ENCODE data around the gene INPP4B. TPM values are rescaled to one million over a fixed set of nuclear protein-coding genes. Genes with fewer than 3 reads are reported as not detected.

INPP4B gene
- total RNA-seq, 1 donor from 2014 or later = 12.1 TPM

GRCh38 chr4:142353149-142353738, 492.9 kb downstream of the INPP4B start:
- ATAC-seq = no peak
- DNase-seq (ENCODE audit: missing footprints) = no peak
- intact Hi-C loops (cut with DNase I) = loop anchor here (5.0 kb wide), 3 partner anchors 231 to 494 kb away; partner anchors contain the start of gene INPP4B

DNA sequence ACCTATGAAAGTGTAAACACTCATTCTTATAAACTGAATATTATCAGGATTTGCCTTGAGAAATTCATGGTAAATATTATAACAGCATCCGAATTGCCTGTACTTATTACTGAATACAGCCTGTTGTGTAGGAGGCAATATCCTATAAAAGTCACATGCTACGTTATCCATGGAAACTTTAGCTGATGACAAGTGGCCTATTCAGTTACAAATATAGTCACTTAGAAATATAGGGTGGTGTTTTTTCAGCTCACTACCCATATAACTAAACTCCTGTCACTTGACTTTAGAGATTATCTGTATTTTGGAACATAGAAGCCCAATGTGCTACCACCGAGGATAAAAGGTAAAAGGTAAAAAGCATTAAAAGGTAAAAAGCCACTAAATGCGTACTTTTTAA, 493.4 kb downstream of the INPP4B start:
- ATAC-seq (no peak), DNase-seq (ENCODE audit: missing footprints) (no peak)
- intact Hi-C loops (cut with DNase I) = loop anchor here (5.0 kb wide), 3 partner anchors 230 to 495 kb away; partner anchors contain the start of gene INPP4B

DNA sequence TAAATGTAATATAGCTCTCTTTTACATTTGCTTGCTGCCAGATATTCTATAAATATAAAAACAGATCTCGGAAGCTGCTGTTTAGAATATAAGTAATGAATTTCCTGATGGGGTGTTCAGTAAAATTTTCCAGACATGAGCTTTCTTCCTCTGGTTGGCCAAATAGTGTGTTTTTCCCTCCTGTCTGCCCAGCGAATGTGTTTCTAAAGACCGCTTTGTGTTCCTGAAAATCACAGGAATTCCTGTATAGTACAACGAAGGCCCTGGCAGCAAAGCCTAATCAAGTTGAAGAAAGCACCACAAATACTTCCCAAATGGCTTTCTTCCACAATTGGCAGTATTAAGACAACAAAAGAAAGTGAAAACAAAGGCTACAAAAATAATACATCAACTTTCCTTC, 494.1 kb downstream of the INPP4B start:
- intact Hi-C loops (cut with DNase I) = loop anchor here (5.0 kb wide), 3 partner anchors 230 to 495 kb away; partner anchors contain the start of gene INPP4B
- ATAC-seq = no peak
- no peak for DNase-seq (ENCODE audit: missing footprints)

DNA sequence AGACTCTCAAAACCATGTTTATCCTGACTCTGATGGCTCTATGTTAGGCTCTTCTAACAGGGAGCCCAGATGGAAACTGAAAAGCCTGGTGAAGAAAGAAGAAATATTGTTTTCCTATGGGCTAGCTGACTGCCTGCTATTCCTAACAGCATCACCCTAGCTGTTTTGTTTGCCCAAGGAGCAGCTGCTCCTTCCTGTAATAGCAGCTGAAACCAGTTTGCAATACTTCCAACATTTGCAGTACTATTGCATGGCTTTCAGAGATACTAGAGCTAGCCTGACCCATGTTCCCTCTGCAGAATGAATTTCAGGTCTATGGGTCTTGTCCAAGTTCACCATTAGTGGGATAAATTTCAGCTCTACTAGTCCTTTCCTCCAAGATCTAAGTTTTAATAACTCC, 495.2 kb downstream of the INPP4B start:
- DNase-seq (ENCODE audit: missing footprints) (no peak), ATAC-seq (peak; percentile 27)
- intact Hi-C loops (cut with DNase I) = loop anchor here (5.0 kb wide), 3 partner anchors 229 to 496 kb away; partner anchors contain the start of gene INPP4B

DNA sequence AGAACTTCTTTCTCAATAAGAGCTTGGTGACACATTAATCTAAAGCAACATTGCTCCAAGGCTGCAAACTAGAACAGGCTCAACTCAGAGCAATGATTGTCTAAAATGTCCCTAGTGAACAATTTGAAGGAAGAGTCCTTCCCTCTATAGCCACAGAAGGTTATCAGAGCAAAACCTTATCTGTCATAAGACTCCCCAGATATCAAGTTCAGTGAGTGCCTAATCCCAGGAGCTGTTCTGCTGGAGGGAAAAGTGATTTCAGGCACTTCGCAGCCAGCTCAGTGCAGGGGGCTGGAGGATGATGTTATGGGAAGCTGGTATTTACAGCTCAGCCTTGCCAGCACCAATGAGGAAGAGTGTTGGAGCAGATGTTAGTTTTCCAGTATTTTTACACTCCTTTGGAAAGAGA, 497.5 kb downstream of the INPP4B start:
- intact Hi-C loops (cut with DNase I) = no loop called here
- DNase-seq (ENCODE audit: missing footprints) = no peak
- ATAC-seq = peak; percentile 51

GRCh38 chr4:142347241-142347640, 498.9 kb downstream of the INPP4B start:
- ATAC-seq (peak; percentile 58), DNase-seq (ENCODE audit: missing footprints) (no peak)
- intact Hi-C loops (cut with DNase I) = no loop called here

DNA sequence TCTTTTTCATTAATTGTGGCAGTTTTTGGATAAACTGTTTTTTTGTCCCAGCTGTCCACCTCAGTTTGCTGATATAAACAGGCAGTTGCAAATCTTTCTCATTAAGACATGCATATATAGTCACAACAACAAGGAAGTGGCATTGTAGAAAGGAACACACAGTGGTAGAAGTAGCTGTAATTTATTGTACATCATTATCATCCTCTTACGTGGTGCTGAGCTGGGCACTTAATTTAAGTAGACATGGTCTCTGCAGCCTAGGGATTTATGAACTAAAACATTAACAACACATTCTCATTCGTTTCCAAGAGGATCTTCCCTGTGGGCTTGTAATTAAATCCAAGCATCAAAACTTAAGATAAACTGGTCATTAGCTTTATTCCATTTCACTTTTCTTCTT, 500.2 kb downstream of the INPP4B start:
- ATAC-seq (no peak), DNase-seq (ENCODE audit: missing footprints) (no peak)
- intact Hi-C loops (cut with DNase I) = no loop called here

GRCh38 chr4:142341268-142341667, 504.8 kb downstream of the INPP4B start:
- intact Hi-C loops (cut with DNase I) = no loop called here
- DNase-seq (ENCODE audit: missing footprints) = no peak

GRCh38 chr4:142339053-142339452, 507.0 kb downstream of the INPP4B start:
- no peak for ATAC-seq
- no peak for DNase-seq (ENCODE audit: missing footprints)

More at GRCh38 chr4:142341268-142341667, 504.8 kb downstream of the INPP4B start:
- ATAC-seq = no peak

GRCh38 chr4:142336251-142336934, 509.7 kb downstream of the INPP4B start:
- ATAC-seq (no peak), DNase-seq (ENCODE audit: missing footprints) (no peak)

More at GRCh38 chr4:142339053-142339452, 507.0 kb downstream of the INPP4B start:
- intact Hi-C loops (cut with DNase I) = no loop called here

DNA sequence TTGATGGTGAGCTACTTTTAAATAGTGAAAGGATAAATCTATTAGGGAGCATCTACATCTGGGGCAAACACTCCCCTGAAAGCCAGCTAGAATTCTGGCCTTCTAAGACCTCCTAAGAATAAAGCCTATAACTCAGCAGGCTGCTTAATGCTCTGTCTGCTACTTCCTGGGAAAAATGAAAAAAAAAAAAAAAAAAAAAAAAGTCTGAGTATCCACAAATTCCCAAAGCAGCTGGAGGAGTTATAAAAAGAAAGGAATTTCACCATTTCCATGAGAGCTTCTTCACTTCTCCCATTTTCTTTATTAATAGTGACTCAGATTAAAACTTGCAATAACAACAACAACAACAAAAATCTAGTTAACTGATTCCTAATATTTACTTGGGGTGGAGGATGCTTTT, 511.2 kb downstream of the INPP4B start:
- no peak for ATAC-seq

More at GRCh38 chr4:142336251-142336934, 509.7 kb downstream of the INPP4B start:
- intact Hi-C loops (cut with DNase I) = no loop called here

GRCh38 chr4:142331646-142332045, 514.5 kb downstream of the INPP4B start:
- intact Hi-C loops (cut with DNase I) = no loop called here
- DNase-seq (ENCODE audit: missing footprints) (no peak), ATAC-seq (peak; percentile 57)

More for the DNA sequence above, 511.2 kb downstream of the INPP4B start:
- intact Hi-C loops (cut with DNase I) = no loop called here
- no peak for DNase-seq (ENCODE audit: missing footprints)

- intact Hi-C loops (cut with DNase I) = no loop called here
- ATAC-seq = peak; percentile 71
Measured at GRCh38 chr4:142331132-142331531, 515.0 kb downstream of the INPP4B start.

GRCh38 chr4:142330311-142330710, 515.8 kb downstream of the INPP4B start:
- DNase-seq (ENCODE audit: missing footprints) (no peak), ATAC-seq (no peak)
- intact Hi-C loops (cut with DNase I) = no loop called here

More at GRCh38 chr4:142331132-142331531, 515.0 kb downstream of the INPP4B start:
- no peak for DNase-seq (ENCODE audit: missing footprints)

- ATAC-seq (no peak), DNase-seq (ENCODE audit: missing footprints) (no peak)
- intact Hi-C loops (cut with DNase I) = no loop called here
Measured at GRCh38 chr4:142329313-142329712, 516.8 kb downstream of the INPP4B start.

DNA sequence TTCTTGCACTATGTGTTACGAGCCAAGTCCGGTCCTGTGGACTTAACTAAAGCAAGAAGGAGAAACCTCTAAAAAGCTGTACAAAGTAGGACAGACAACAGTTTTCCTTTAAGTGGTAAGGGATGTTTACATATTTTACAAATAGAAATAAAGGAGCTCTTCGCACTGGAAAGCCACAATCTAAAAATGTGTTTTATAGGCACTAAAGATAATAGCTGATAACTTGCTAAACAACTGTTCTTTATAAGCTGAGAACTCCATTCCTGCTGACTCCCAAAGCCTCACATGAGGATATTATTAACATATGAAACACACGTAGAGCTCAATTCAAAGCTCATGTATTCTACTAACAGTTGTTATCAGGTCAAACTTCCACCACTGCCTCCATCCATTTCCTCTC, 519.9 kb downstream of the INPP4B start:
- DNase-seq (ENCODE audit: missing footprints) (no peak), ATAC-seq (no peak)
- intact Hi-C loops (cut with DNase I) = no loop called here

GRCh38 chr4:142324572-142324971, 521.5 kb downstream of the INPP4B start:
- ATAC-seq (no peak), DNase-seq (ENCODE audit: missing footprints) (no peak)
- intact Hi-C loops (cut with DNase I) = no loop called here

- ATAC-seq = no peak
- DNase-seq (ENCODE audit: missing footprints) = no peak
- intact Hi-C loops (cut with DNase I) = no loop called here
Measured at GRCh38 chr4:142322996-142323395, 523.1 kb downstream of the INPP4B start.

- no peak for DNase-seq (ENCODE audit: missing footprints)
- no peak for ATAC-seq
- intact Hi-C loops (cut with DNase I) = no loop called here
Measured at GRCh38 chr4:142318280-142318679, 527.8 kb downstream of the INPP4B start.

DNA sequence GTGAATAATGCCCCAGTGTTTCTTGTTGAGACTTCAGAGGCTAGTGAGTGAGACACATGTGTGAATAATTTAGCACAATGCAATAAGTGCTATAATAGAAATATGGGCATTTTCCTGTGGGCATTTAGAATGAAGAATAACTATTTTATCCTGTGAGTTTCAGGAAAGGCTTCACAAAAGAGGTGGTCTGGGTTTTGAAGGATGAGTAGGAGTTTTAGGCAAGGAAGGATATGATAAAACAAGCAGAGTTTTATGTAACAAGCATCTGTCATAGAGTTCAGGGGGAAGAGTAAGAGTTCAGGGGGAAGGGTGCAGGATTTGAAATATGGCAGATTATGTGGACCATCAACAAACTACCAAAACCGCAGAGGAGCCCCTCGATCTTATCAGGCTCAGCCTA, 529.2 kb downstream of the INPP4B start:
- DNase-seq (ENCODE audit: missing footprints) (no peak), ATAC-seq (no peak)
- intact Hi-C loops (cut with DNase I) = no loop called here
